HG03457 (cell line): ENCODE data around the gene USB1.
A peak's percentile ranks its signal among the peaks of the same experiment; 100 is the strongest.
"Not testable (repeated sequence)": the region's sequence is repeated elsewhere in the genome, so short reads cannot be mapped to it uniquely, and the experiment has no call there.

Source experiments
- ATAC-seq: cut with Tn5 transposase; IDR thresholded peaks from one replicate; pipeline ENCODE4 v1.9.1; 2021; ENCODE audit warnings: moderate number of reproducible peaks; ENCODE audit not compliant: unreplicated experiment

Gene USB1

DNA sequence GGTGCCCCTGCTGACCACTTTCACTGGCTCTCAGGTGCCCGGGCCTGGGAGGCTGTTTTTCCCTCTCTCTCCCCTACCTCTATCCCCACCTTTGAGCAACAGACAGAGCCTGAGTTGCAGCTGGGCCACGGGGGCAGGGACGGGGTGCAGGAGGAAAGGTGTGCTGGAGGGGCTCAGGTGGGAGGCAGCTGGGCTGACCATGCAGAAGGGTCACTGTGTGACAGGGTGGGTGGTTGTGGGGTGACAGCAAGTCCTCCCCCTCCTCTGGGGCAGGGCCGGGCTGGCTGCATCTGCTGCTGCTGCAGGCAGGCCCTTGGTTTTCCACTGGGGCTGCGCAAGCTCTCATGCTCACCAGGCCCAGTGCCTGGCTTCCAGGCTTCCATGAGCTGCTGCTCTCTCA lies 7.3 kb upstream of the USB1 start:
- no peak for ATAC-seq

GRCh38 chr16:57994361-57994760 lies 6.8 kb upstream of the USB1 start:
- no peak for ATAC-seq

DNA sequence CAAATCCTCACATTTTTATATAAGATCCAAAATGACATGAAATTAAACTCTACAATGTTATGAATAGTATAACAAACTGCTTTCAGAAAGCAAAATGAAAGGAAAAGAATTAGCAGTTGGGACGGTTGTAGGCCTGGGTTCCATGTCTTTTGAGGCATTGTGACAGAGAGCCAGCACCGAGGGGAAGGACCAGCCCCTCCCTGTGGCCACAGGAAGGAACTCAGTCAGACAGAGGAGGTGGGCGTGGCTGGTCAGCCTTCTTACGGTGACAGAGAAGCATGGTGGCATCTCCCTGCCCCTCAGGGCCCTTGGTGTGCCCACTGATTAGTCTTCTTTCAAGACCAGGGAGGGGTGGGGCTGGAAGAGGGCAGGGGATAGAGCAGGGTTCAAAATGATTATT lies 6.4 kb upstream of the USB1 start:
- no peak for ATAC-seq

DNA sequence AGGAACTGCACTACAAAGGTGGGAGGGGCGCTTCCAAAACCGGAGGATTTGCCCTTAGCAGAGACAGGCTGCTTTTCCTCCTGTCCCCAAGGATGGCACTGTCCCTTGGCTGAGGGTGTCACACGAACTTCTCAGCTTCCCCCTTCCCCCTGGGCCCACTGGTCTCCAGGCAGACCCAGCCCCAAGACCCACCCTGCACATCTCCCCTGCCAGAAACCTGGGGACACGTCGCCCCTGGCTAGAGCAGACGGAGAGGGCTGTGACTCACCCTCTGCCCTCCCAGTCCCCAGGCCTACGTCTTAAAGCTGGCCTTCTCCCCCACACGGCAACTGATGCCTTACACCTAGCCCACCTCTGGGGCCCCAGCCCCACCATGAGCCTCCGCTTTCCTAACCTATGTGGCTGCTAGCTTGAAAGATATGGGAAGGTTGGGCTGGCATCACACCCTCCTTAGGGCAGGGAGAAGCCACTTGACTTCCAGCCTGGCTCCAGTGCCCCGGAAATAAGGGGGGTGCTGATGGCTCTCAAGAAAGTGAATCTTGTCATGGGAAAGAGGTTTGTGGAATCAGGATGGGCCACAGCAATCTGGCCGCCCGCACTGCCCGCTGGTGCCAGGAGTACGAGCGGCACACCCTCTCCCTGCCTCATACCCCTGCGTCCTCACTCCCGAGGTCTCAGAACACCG lies 5.3 kb upstream of the USB1 start:
- no peak for ATAC-seq

DNA sequence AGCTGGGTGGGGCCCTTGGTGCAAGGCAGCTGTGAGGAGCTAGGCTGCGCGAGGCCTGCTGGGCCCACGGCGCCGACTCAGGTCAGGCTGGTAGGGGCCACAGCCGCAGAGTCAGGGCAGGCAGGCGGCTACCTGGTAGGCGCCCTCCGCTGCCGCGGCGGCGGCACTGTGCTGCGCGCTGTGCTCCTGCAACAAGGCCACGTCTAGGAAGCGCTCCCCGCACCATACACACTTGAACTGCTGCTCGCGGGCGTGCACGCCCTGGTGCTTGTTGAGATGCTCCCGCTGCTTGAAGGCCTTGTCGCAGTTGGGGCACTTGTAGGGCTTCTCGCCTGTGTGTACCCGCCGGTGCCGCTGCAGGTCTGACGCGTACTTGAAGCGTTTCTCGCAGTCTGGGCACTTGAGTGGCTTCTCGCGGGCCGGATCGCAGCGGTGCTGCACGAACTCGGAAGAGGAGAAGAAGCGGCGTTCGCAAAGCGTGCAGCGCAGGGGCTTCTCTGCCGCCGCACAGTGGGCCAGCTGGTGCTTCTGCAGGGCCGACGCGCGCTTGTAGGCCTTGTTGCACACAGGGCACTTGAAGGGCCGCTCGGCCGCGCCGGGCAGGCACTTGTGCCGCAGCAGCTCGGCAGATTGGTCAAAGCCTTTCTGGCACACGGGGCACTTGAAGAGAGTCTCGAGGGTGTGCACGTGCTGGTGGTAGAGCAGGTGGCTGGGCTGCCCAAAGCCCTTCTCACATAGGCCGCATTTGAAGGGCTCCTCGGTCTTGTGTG lies 4.6 kb upstream of the USB1 start:
- ATAC-seq: no peak

DNA sequence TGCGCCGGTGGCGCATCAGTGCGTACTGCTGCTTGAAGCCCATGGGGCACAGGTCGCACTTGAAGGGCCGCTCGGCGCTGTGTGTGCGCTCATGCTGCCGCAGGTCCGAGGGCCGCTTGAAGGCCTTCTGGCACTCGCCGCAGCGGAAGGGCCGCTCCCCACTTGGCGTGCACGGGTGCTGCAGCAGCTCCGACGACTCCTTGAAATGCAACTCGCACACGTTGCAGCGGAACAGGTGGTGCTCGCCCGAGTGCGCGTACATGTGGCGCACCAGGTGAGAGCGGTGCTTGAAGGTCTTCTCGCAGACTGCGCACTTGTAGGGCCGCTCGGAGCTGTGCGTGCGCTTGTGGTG lies 4.1 kb upstream of the USB1 start:
- no peak for ATAC-seq

GRCh38 chr16:57997528-57998265 lies 3.5 kb upstream of the USB1 start:
- ATAC-seq: no peak

- ATAC-seq: no peak
These were observed 2.7 kb upstream of the USB1 start for GRCh38 chr16:57998486-57998885.

- no peak for ATAC-seq
These were observed 2.2 kb upstream of the USB1 start for GRCh38 chr16:57998992-57999365.

DNA sequence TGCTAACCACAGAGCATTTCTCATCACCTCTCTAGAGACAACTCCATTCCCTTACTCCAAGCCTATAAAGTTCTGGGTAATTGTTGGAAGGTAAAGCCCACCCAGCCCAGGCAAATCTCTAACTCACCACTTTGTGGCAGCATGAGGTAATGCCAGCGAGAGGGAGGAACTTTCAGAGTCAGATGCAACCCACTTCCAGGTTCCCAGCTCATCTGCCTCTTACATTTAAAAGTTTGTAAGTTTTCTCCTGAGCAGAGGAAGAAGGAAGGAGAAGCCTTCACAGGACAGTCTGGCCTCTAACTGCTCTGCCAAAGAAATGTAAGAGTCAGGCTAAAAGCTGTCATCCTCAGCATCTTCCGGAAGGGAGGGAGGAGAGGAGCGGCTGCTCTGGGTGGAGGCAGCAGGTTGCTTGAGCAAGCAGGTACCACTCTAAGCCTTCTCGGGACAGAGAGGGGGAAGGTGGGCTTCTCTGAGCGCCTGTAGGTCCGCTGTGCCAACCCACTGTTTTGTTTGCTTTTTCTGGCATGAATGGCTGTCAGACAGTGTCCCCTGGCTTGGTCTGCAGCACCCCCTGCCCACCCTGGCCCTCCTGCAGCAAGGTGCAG lies 1.7 kb upstream of the USB1 start:
- ATAC-seq: no peak

GRCh38 chr16:57999971-58000705 lies 1.1 kb upstream of the USB1 start, which contains the start of gene ZNF319:
Gene ZNF319, minus strand, starts transcription at chr16:58000672. Its CDS starts 2,407 bp downstream, at chr16:57998265.
- peak; percentile 16 for ATAC-seq

DNA sequence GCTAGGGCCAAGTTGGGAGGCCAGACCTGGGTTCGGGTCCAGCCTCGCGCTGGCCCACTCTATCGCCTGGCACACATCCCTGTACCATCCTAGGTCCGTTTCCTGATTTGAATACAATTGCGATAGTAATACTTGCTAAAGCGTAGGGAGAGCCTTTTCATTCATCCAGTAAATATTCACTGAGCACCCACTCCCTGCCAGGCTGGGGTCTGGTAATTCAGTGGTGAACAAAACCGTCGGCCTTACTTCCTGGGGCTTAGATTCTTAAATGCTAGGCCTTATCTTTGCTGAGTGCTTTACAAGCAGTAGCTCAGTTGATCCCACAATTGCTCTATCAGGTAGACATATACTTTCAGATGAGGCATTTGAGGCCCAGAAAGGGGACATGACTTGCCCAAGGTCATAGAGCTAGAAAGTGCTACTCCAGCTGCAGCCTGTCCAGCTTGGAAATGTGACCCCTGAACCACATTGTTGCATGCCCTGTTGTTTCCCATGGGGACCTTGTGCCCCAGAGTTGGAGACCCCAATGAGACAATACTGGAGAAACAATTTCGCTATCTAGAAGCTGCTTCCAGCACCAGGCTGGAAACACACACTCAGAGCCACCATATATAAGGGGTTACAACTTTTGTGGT lies 691 bp downstream of the USB1 start:
- ATAC-seq: no peak

DNA sequence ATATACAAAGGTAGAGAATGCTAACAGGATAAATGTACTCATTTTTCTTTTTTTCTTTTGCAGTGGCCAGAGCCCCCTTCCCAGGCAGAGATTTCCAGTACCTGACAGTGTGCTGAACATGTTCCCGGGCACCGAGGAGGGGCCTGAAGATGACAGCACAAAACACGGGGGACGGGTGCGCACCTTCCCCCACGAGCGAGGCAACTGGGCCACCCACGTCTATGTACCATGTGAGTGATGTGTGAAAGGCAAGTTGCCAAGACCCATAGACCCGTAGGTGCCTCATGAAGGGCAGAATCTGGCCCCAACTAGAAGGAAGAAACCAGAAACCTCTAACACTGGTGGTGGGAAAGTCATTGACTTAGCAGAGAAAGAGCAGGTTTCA lies 1.2 kb downstream of the USB1 start:
- ATAC-seq: no peak

DNA sequence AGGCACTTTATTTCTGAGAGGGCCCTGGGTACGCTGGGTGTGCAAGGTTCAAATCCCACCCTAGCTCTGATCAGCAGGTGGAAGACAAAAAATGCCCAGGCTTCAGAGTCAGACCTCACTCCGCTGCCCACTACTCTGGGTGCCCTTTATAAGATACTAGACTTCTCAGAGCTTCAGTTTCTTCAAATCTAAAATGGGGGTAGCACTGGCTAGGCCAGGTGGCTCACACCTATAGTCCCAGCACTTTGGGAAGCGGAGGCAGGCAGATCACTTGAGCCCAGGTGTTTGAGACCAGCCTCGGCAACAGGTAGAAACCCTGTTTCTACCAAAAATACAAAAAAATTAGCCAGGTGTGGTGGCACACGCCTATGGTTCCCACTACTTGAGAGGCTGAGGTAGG lies 1.7 kb downstream of the USB1 start:
- ATAC-seq: no peak

- not testable (repeated sequence) for ATAC-seq
These were observed 3.5 kb downstream of the USB1 start for GRCh38 chr16:58004736-58005135.

GRCh38 chr16:58009856-58010416 lies 8.7 kb downstream of the USB1 start:
- no peak for ATAC-seq

GRCh38 chr16:58010886-58011285 lies 9.7 kb downstream of the USB1 start:
- no peak for ATAC-seq

GRCh38 chr16:58011652-58012051 lies 10.4 kb downstream of the USB1 start:
- ATAC-seq: no peak

DNA sequence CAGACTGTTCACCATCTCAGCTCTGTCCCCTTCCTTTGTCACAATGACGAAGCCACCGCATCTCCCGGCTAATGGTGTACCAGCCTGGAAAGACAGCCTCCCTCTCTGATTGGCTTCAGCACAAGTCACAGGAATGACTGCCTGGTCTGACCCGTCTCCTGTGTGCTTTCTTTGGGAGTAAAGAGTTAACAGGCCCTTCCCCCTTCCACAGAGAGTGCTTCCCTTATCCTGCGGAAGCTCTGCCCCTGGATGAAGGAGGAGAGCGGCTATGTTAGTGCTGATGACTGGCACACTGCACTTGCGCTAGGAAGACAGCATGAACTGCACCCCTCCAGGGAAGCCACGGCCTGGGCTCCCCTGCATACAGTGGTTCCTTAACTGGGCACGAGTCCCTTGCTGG lies 11.3 kb downstream of the USB1 start:
- no peak for ATAC-seq
